SK-N-SH (cell line): ENCODE data around the gene RNF187. TPM values are rescaled to one million over a fixed set of nuclear protein-coding genes. Genes with fewer than 3 reads are reported as not detected.

Experiments used
- CTCF ChIA-PET: fragments of 300-600, 350-600 bp; formaldehyde crosslinking; extraction: SDS; loops from one replicate; lab custom pipeline; 2021; lab: Yijun Ruan, JAX
- POLR2A ChIA-PET: fragments of 350-600 bp; sonication (Branson Sonifier 250); formaldehyde crosslinking; extraction: SDS; loops from one replicate; lab custom pipeline; 2020; ENCODE audit warnings: antibody characterized with exemption, inconsistent platforms; lab: Yijun Ruan, JAX
- DNase-seq: peaks from one replicate; pipeline ENCODE4 v3.0.0; 2012
- H2AFZ ChIP-seq: fragments of 200-600 bp; sonication (generic); 2 replicates; pipeline ENCODE4 v1.8.1; 2016; ENCODE audit warnings: antibody characterized with exemption, mild to moderate bottlenecking, low read depth
- H3F3A ChIP-seq: fragments of 200-600 bp; sonication (generic); replicated peaks from 2 replicates; pipeline ENCODE3; 2016; ENCODE audit warnings: antibody characterized with exemption, mild to moderate bottlenecking; ENCODE audit not compliant: insufficient read depth
- H3K27ac ChIP-seq, 2 experiments: fragments of 200-500 bp in 1 of 2; fragments of 200-600 bp in 1 of 2; sonication (Bioruptor generic) in 1 of 2; sonication (generic), shearing (Covaris generic) in 1 of 2; 2 replicates each; pipeline versions ENCODE4 v1.5.1 to v1.6.1; 2014 to 2016; ENCODE audit warnings: low read depth in 2 of 2, inconsistent platforms in 1 of 2, low read length in 1 of 2, mild to moderate bottlenecking in 1 of 2, mixed read lengths in 1 of 2
- H3K27me3 ChIP-seq: fragments of 200-600 bp; sonication (generic), shearing (Covaris generic); 2 replicates; pipeline ENCODE4 v1.6.1; 2016; ENCODE audit warnings: mixed run types; ENCODE audit not compliant: insufficient read depth
- H3K36me3 ChIP-seq, 2 experiments: fragments of 200-500 bp in 1 of 2; fragments of 200-600 bp in 1 of 2; sonication (Bioruptor generic) in 1 of 2; sonication (generic) in 1 of 2; replicated peaks in 1 of 2; 2 replicates each; pipeline versions ENCODE3 to v1.5.1; 2014 to 2016; ENCODE audit warnings: low read length in 1 of 2, mild to moderate bottlenecking in 1 of 2; ENCODE audit not compliant: insufficient read depth in 2 of 2, control insufficient read depth in 1 of 2
- H3K4me1 ChIP-seq, 2 experiments: fragments of 200-500 bp in 1 of 2; fragments of 200-600 bp in 1 of 2; sonication (Bioruptor generic) in 1 of 2; sonication (generic), shearing (Covaris generic) in 1 of 2; 2 replicates each; pipeline versions ENCODE4 v1.5.1 to v1.6.1; 2014 to 2016; ENCODE audit warnings: low read depth in 1 of 2, low read length in 1 of 2, mixed run types in 1 of 2; ENCODE audit not compliant: insufficient read depth in 2 of 2, control insufficient read depth in 1 of 2
- H3K4me2 ChIP-seq: fragments of 200-600 bp; sonication (generic), shearing (Covaris generic); 2 replicates; pipeline ENCODE4 v1.6.1; 2017; ENCODE audit warnings: mixed run types
- H3K4me3 ChIP-seq, 2 experiments: fragments of 200-500 bp in 1 of 2; fragments of 200-600 bp in 1 of 2; sonication (Bioruptor generic) in 1 of 2; sonication (generic), shearing (Covaris generic) in 1 of 2; 2 replicates each; pipeline versions ENCODE4 v1.5.1 to v1.8.1; 2014 to 2016; ENCODE audit warnings: low read depth in 2 of 2, inconsistent platforms in 1 of 2, low read length in 1 of 2, mild to moderate bottlenecking in 1 of 2, mixed read lengths in 1 of 2, moderate library complexity in 1 of 2
- H3K79me2 ChIP-seq: fragments of 200-600 bp; sonication (generic); 2 replicates; pipeline ENCODE4 v1.8.1; 2017; ENCODE audit warnings: mild to moderate bottlenecking; ENCODE audit not compliant: insufficient read depth
- H3K9ac ChIP-seq: fragments of 200-600 bp; sonication (generic); 2 replicates; pipeline ENCODE4 v1.6.1; 2017; ENCODE audit warnings: mixed run types
- H3K9me2 ChIP-seq: fragments of 200-600 bp; sonication (generic); 2 replicates; pipeline ENCODE4 v1.6.1; 2017; ENCODE audit warnings: mixed run types
- H3K9me3 ChIP-seq: fragments of 200-600 bp; sonication (generic); 2 replicates; pipeline ENCODE4 v1.6.1; 2017; ENCODE audit warnings: mixed run types, mild to moderate bottlenecking, moderate library complexity
- H4K20me1 ChIP-seq: fragments of 200-600 bp; sonication (generic); 2 replicates; pipeline ENCODE4 v1.6.1; 2017; ENCODE audit warnings: mild to moderate bottlenecking, mixed run types; ENCODE audit not compliant: insufficient read depth
- CTCF ChIP-seq: fragments of 200-600 bp; sonication (generic); IDR thresholded peaks from 2 replicates; pipeline ENCODE4 v1.6.1; 2017; ENCODE audit warnings: antibody characterized with exemption, mild to moderate bottlenecking, moderate library complexity
- ELF1 ChIP-seq: IDR thresholded peaks from 2 replicates; pipeline ENCODE4 v1.4.0; 2012
- EP300 ChIP-seq, 2 experiments: IDR thresholded peaks; 2 replicates each; pipeline versions ENCODE4 v1.4.0 to v1.6.1; 2012; ENCODE audit warnings: borderline replicate concordance in 1 of 2, low read depth in 1 of 2, low read length in 1 of 2
- EZH2phosphoT487 ChIP-seq: fragments of 200-600 bp; sonication (generic); IDR thresholded peaks from 2 replicates; pipeline ENCODE4 v1.6.1; 2017; ENCODE audit warnings: low read depth, mixed run types, mild to moderate bottlenecking, antibody characterized with exemption, moderate library complexity, borderline replicate concordance
- FOSL2 ChIP-seq: IDR thresholded peaks from 2 replicates; pipeline ENCODE4 v1.4.0; 2012; ENCODE audit warnings: low read depth, mild to moderate bottlenecking, moderate library complexity, borderline replicate concordance
- FOXM1 ChIP-seq: IDR thresholded peaks from 2 replicates; pipeline ENCODE4 v1.4.0; 2012; ENCODE audit warnings: low read depth, mild to moderate bottlenecking
- GABPA ChIP-seq: IDR thresholded peaks from 2 replicates; pipeline ENCODE4 v1.4.0; 2012; ENCODE audit warnings: low read depth, mild to moderate bottlenecking
- GATA2 ChIP-seq: sonication (generic); formaldehyde crosslinking; IDR thresholded peaks from 2 replicates; pipeline ENCODE4 v1.5.0; 2020; ENCODE audit warnings: mild to moderate bottlenecking, missing genetic modification reagents
- NFIC ChIP-seq: IDR thresholded peaks from 2 replicates; pipeline ENCODE4 v1.4.0; 2012; ENCODE audit warnings: borderline replicate concordance
- POLR2AphosphoS5 ChIP-seq: IDR thresholded peaks from 2 replicates; pipeline ENCODE4 v1.6.1; 2012; ENCODE audit warnings: low read depth, low read length
- RAD21 ChIP-seq: IDR thresholded peaks from 2 replicates; pipeline ENCODE4 v1.6.1; 2012; ENCODE audit warnings: mild to moderate bottlenecking, low read length
- REST ChIP-seq: IDR thresholded peaks from 2 replicates; pipeline ENCODE4 v1.6.1; 2012; ENCODE audit warnings: mild to moderate bottlenecking, low read depth, low read length, moderate library complexity
- RFX5 ChIP-seq: IDR thresholded peaks from 2 replicates; pipeline ENCODE4 v1.6.1; 2012; ENCODE audit warnings: mild to moderate bottlenecking, improper control_type of control experiment, low read length
- SIN3A ChIP-seq: IDR thresholded peaks from 2 replicates; pipeline ENCODE4 v1.6.1; 2012; ENCODE audit warnings: low read depth, mild to moderate bottlenecking, low read length, moderate library complexity, borderline replicate concordance
- SMC3 ChIP-seq: IDR thresholded peaks from 2 replicates; pipeline ENCODE4 v1.6.1; 2012; ENCODE audit warnings: low read depth, low read length, improper control_type of control experiment
- TAF1 ChIP-seq: IDR thresholded peaks from 2 replicates; pipeline ENCODE4 v1.6.1; 2012; ENCODE audit warnings: low read depth, mild to moderate bottlenecking, low read length, moderate library complexity, borderline replicate concordance
- TCF12 ChIP-seq: IDR thresholded peaks from 2 replicates; pipeline ENCODE4 v1.4.0; 2012
- TEAD4 ChIP-seq: IDR thresholded peaks from 2 replicates; pipeline ENCODE4 v1.4.0; 2012; ENCODE audit warnings: mild to moderate bottlenecking, borderline replicate concordance; ENCODE audit not compliant: insufficient read depth
- USF1 ChIP-seq: IDR thresholded peaks from 2 replicates; pipeline ENCODE4 v1.4.0; 2012; ENCODE audit warnings: low read depth, borderline replicate concordance
- YY1 ChIP-seq: IDR thresholded peaks from 2 replicates; pipeline ENCODE4 v1.4.0; 2012; ENCODE audit warnings: low read depth, mild to moderate bottlenecking
- WGBS: methylation state at CpG from one replicate; pipeline ENCODE4 v1.1.6; 2017; ENCODE audit warnings: low lambda C conversion rate; 5-methylcytosine and 5-hydroxymethylcytosine counted together
- polyA plus RNA-seq, 3 experiments: library from polyadenylated mRNA; depleted of rRNA; stranded (reverse); fragments of >200 nt; gene quantifications; 2 replicates each; pipeline ENCODE4 v1.2.3, GENCODE V29; 2012
- TF ChIP-seq, protein P1 (sequence below): fragments of 150-350 bp; IDR thresholded peaks from 2 replicates; pipeline ENCODE4 v1.6.1; 2016; ENCODE audit warnings: mild to moderate bottlenecking, low read depth, low read length

RNF187 gene
- polyA plus RNA-seq, 1 of the 3 experiments (the other 2 are of a cell fraction) = 71.1 TPM

DNA sequence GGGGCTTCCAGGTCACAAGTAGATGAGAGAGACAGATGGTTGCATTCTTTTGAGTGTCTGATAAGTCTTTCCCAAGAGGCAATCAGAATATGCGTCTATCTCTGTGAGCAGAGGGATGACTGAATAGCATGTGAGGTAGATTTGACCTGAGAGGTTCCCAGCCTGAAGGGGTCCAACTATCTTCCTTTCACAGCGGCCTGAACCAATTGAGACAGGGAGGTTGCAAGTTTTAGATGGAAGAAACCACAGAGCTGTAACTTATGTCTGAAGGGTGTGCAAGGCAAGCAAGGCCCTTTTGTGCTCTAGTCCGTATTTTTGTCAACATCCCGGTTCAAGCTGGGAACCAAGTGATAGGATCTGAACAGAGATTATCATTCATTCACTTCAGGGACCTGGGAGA, 9.9 kb upstream of the RNF187 start:
- Histone ChIP-seq H3K36me3 (no peaks in the 10 kb centered on the region), H3K4me1 (no peaks in the 10 kb centered on the region), H3K9ac (no peak overlapping the region), H3K9me2 (no peaks in the 10 kb centered on the region), H3K4me3 (no peak overlapping the region), H3K27me3 (no peaks in the 10 kb centered on the region; the same call in 1 of the 2 replicates), H3F3A (no peaks in the 10 kb centered on the region), H4K20me1 (no peaks in the 10 kb centered on the region), H3K79me2 (no peaks in the 10 kb centered on the region), H3K27ac (no peak overlapping the region), H3K4me2 (no peak overlapping the region), H2AFZ (no peak overlapping the region), H3K9me3 (no peaks in the 10 kb centered on the region)
- WGBS = 72% methylated on average over 4 of the region's 4 CpGs
- ChIA-PET CTCF (interaction anchor here (1.1 to 2.2 kb wide), 2 partner anchors 18 to 23 kb away, joined by 3 to 6 read pairs; no protein-coding TSS in a partner anchor), POLR2A (no interaction called here)
- no peak for DNase-seq
- TF ChIP-seq TAF1 = no peak

- 30% methylated on average over 4 of the region's 4 CpGs for WGBS
- Histone ChIP-seq H3K9ac (no peak overlapping the region), H2AFZ (no peak overlapping the region), H3K4me1 (no peaks in the 10 kb centered on the region), H3K4me2 (no peak overlapping the region), H4K20me1 (no peaks in the 10 kb centered on the region), H3K4me3 (no peak overlapping the region), H3K27me3 (no peaks in the 10 kb centered on the region; the same call in 1 of the 2 replicates), H3F3A (no peaks in the 10 kb centered on the region), H3K9me3 (no peaks in the 10 kb centered on the region), H3K79me2 (no peaks in the 10 kb centered on the region), H3K9me2 (no peaks in the 10 kb centered on the region), H3K27ac (no peak overlapping the region), H3K36me3 (no peaks in the 10 kb centered on the region)
- TF ChIP-seq POLR2AphosphoS5 (no peak), GATA2 (CRISPR knock-in tag) (no peak), FOXM1 (no peak), TCF12 (no peak), USF1 (no peak), TEAD4 (no peak), ELF1 (no peak), SMC3 (no peak), RAD21 (no peak), YY1 (no peak), FOSL2 (no peak), EZH2phosphoT487 (no peak), SIN3A (no peak), EP300 (IDR thresholded peaks at IDR 0.05; ENCODE audit: borderline replicate concordance in 1 of 2, low read depth in 1 of 2, low read length in 1 of 2) (no peak), RFX5 (no peak), GABPA (no peak), CTCF (no peak), NFIC (no peak), REST (no peak)
- TF ChIP-seq, protein P1, sequence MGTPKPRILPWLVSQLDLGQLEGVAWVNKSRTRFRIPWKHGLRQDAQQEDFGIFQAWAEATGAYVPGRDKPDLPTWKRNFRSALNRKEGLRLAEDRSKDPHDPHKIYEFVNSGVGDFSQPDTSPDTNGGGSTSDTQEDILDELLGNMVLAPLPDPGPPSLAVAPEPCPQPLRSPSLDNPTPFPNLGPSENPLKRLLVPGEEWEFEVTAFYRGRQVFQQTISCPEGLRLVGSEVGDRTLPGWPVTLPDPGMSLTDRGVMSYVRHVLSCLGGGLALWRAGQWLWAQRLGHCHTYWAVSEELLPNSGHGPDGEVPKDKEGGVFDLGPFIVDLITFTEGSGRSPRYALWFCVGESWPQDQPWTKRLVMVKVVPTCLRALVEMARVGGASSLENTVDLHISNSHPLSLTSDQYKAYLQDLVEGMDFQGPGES = no peak
- ChIA-PET CTCF (no interaction called here), POLR2A (no interaction called here)
- DNase-seq = no peak
Observed at GRCh38 chr1:228478326-228478725, 8.9 kb upstream of the RNF187 start.
